Coronary artery (tissue), 2 donors: Measurements from ENCODE around the gene SPATA6L.

Experiments
- DNase-seq: peaks from one replicate; pipeline ENCODE4 v3.0.0-alpha.2; 2017; ENCODE audit warnings: low spot score
- H3K27ac ChIP-seq, 2 donors: fragments of 200-600 bp; sonication (generic); one replicate each; pipeline ENCODE4 v1.5.1; 2016 to 2019
- H3K4me3 ChIP-seq: fragments of 200-600 bp; sonication (generic); 2 replicates; pipeline ENCODE4 v1.5.1; 2016; ENCODE audit warnings: mild to moderate bottlenecking, moderate library complexity
- TF ChIP-seq, protein P1 (sequence below): fragments of 200-600 bp; sonication (generic); IDR thresholded peaks from one replicate; pipeline ENCODE4 v1.5.1; 2019; ENCODE audit warnings: antibody characterized with exemption

The SPATA6L gene

DNA sequence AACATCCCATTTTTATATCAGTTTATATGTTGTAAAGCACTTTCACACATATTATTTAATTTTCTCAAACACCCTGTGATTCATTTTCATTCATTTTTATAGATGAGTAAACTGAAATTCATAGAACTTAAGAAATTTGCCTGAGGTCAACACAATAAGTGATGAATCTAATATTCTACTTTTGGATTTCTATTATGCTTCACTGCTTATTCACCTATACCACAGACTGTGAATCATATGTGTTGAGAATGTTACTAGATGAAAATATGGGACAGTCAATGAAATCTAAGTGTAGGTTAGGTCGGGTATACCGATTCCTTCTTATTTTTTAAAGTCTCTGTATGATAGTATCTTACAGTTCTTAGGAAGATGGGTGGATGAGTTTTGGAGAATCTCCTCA is 37.8 kb upstream of the SPATA6L start:
- TF ChIP-seq, protein P1, sequence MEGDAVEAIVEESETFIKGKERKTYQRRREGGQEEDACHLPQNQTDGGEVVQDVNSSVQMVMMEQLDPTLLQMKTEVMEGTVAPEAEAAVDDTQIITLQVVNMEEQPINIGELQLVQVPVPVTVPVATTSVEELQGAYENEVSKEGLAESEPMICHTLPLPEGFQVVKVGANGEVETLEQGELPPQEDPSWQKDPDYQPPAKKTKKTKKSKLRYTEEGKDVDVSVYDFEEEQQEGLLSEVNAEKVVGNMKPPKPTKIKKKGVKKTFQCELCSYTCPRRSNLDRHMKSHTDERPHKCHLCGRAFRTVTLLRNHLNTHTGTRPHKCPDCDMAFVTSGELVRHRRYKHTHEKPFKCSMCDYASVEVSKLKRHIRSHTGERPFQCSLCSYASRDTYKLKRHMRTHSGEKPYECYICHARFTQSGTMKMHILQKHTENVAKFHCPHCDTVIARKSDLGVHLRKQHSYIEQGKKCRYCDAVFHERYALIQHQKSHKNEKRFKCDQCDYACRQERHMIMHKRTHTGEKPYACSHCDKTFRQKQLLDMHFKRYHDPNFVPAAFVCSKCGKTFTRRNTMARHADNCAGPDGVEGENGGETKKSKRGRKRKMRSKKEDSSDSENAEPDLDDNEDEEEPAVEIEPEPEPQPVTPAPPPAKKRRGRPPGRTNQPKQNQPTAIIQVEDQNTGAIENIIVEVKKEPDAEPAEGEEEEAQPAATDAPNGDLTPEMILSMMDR, result no peak
- Histone ChIP-seq H3K27ac (no peak overlapping the region), H3K4me3 (no peak overlapping the region)
- DNase-seq, result no peak

DNA sequence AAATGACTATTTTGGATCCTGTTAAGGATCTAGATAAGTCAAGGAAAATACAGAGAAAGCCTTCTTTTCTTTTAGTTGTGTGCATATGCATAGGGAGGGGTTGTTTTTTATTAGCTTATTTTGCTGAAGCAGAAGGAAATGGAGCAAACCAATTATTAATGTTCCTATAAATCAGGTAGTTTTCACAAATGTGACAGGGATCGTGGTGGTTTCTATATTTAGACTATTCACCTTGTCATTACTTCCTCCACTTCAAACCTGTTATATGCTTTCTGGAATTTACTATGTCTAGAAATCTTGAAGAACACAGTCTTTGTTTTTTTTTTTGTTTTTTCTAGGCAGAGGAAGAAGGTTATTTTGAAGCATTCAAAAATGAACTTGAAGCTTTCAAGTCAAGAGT is 35.2 kb upstream of the SPATA6L start:
- no peak overlapping the region for H3K27ac ChIP-seq
- no peak for DNase-seq
- TF ChIP-seq, protein P1, result no peak
- H3K4me3 ChIP-seq, result no peak overlapping the region

DNA sequence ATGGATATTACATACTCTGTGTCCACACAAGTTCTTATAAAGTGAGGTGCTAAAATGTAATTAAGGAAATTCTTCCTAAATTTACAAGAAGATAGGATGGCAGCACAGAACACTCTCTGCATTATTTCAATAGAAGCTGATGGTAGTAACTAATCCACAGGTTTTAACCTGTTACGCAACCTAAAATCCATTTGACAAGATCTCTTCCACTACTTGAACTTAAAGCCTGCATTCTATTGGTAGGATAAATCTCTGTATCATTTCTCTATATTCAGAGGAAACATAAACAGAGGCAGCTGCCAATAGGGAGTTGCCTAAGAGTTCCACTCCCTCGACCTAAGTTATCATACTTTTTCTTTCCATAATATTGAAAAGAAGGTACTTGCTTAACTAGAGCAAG is 34.7 kb upstream of the SPATA6L start:
- H3K27ac ChIP-seq, result no peak overlapping the region
- TF ChIP-seq, protein P1, result no peak
- no peak for DNase-seq
- no peak overlapping the region for H3K4me3 ChIP-seq

DNA sequence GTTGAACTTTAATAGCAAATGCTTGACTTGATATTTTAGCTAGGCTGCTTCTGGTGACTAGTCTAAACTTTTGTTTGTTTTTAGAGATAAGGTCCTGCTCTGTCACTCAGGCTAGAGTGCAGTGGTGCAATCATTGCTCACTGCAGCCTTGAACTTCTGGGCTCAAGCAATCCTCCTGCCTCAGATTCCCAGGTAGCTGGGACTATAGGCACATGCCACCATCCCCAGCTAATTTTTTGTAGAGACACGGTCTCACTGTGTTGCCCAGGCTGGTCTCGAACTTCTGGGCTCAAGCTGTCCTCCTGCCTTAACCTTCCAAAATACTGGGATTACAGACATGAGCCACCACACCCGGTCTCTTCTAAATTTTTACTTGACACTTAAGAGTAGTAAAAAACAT is 33.8 kb upstream of the SPATA6L start:
- TF ChIP-seq, protein P1, result no peak
- no peak overlapping the region for H3K27ac ChIP-seq
- no peak for DNase-seq

DNA sequence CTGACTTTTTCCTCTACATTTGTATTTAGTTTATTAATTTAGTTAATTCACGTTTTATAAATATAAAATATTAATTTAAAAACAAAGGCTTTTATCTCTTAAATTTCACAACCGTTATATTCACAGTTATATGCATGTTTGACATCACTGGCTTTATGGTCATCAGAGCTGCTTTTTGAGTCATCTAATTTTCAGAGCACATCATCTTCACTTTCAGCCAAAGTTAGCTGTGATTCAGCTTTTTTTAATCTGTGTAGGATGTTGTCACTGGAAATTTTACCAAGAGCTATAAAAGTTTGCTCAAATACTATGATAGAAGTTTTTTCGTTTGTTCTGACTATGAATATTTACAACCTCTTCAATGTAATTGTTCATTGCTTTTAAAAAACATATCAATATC is 25.5 kb upstream of the SPATA6L start:
- Histone ChIP-seq H3K27ac (peak overlapping the region in 1 of 2 donors; percentile 19), H3K4me3 (no peak overlapping the region)
- no peak for DNase-seq
- TF ChIP-seq, protein P1, result no peak

More for the DNA sequence above, 33.8 kb upstream of the SPATA6L start:
- H3K4me3 ChIP-seq, result no peak overlapping the region

DNA sequence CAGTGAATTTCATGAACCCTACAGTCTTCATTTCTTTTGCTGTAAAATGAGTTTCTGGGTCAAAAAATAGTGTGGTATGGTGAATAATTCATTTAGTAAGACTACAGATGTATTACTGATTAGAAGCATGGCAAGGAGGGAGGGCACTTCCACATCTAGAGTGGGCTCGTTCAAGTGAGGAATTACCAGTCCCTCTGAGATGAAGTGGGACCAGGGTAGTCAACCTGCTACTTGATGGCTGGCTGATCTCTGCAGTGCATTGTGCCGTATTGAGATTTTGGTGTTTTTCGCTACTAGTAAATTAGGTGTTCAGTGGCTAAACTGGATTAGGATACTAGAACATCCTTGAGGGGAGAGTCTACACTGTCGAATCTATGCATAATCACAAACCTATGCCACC is 23.9 kb upstream of the SPATA6L start:
- no peak for DNase-seq
- Histone ChIP-seq H3K4me3 (no peak overlapping the region), H3K27ac (peak overlapping the region; percentile 69 to 72)
- TF ChIP-seq, protein P1, result no peak

DNA sequence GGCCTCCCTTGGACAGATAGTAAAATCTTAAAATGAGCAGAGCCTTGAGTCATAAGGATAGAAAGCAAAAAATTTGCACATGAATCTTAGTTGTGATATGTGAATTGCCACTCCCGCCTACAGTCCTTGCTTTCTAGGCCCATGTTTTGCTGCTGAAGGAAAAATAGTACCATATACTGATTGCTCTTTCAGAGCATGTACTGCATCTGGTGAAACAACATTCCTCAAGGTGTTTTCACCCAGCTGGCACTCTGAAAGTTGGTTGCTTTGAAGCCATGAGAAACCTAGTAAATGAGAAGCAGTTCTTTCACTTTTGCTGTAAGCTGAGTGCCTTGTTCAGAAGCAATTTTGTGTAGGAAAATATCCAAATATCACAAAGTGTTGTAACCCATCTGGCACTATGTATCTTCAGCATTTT is 23.4 kb upstream of the SPATA6L start:
- TF ChIP-seq, protein P1, result no peak
- peak overlapping the region; percentile 69 to 72 for H3K27ac ChIP-seq
- no peak for DNase-seq

More for the DNA sequence above, 23.4 kb upstream of the SPATA6L start:
- H3K4me3 ChIP-seq, result peak overlapping the region; percentile 19
